ENCODE results near the gene SLC37A1.

- TF ChIP-seq CTCF (IDR thresholded peaks at IDR 0.05; ENCODE audit: low read depth, low read length, missing input control): no peak
- no peak for TF ChIP-seq EGR1 (IDR thresholded peaks at IDR 0.05; ENCODE audit: low read depth in 2 of 2)
- no peak for TF ChIP-seq REST (IDR thresholded peaks at IDR 0.05)
Observed at GRCh38 chr21:42546433-42546832, 32.8 kb downstream of the SLC37A1 start.

All from liver (tissue), 3 donors.